ENCODE measurements around the gene WDR70. TPM values are rescaled to one million over a fixed set of nuclear protein-coding genes. Genes with fewer than 3 reads are reported as not detected.

Gene WDR70
- total RNA-seq, 2 experiments from 2014 or later = 24.5 to 34.6 TPM

GRCh38 chr5:37721447-37721871 lies 342.3 kb downstream of the WDR70 start:
- Histone ChIP-seq H3K27ac (ENCODE audit: low read depth in 1 of 2, low read length in 2 of 2) (no peak overlapping the region), H3K27me3 (ENCODE audit: control insufficient read depth in 1 of 2, insufficient read depth in 2 of 2, low read length in 2 of 2) (no peaks in the 10 kb centered on the region), H3K36me3 (ENCODE audit: insufficient read depth, low read length) (peaks cover 26% of the 10 kb centered on the region), H3K4me1 (ENCODE audit: insufficient read depth, low read length) (no peaks in the 10 kb centered on the region), H3K9me3 (ENCODE audit: control insufficient read depth in 1 of 2, insufficient read depth in 1 of 2, low read length in 2 of 2) (no peaks in the 10 kb centered on the region), H3K4me3 (ENCODE audit: low read length) (no peak overlapping the region)
- H3K9me3 Mint-ChIP-seq = no peaks in the 10 kb centered on the region
- ATAC-seq (ENCODE audit: poor library complexity) (no peak), DNase-seq (peak in 1 of 14 experiments; percentile 5)
- intact Hi-C loops (cut with DNase I, micrococcal nuclease) = no loop called here
- POLR2A ChIA-PET = no interaction called here
- H3K36me3 Mint-ChIP-seq (ENCODE audit: low read depth) = peaks cover 70% of the 10 kb centered on the region
- H3K4me1 Mint-ChIP-seq (ENCODE audit: low read depth) = peaks cover 16% of the 10 kb centered on the region
- CTCF ChIA-PET = no interaction called here
- H3K27me3 Mint-ChIP-seq = no peaks in the 10 kb centered on the region
- no peak for TF ChIP-seq CTCF (IDR thresholded peaks at IDR 0.05)
- H3K27ac Mint-ChIP-seq = no peak overlapping the region
- H3K4me3 Mint-ChIP-seq = no peak overlapping the region

- H3K4me1 ChIP-seq (ENCODE audit: insufficient read depth, low read length) = no peaks in the 10 kb centered on the region
- ChIA-PET CTCF (interaction anchor here (0.5 to 1.2 kb wide), 2 partner anchors 12 to 322 kb away, joined by 3 read pairs; no protein-coding TSS in a partner anchor), POLR2A (no interaction called here)
- peak; percentile 41 for ATAC-seq (ENCODE audit: poor library complexity)
- H3K27me3 ChIP-seq (ENCODE audit: control insufficient read depth in 1 of 2, insufficient read depth in 2 of 2, low read length in 2 of 2) = no peaks in the 10 kb centered on the region
- peak in 4 of 14 experiments; percentile 8 to 38 (median 16) for DNase-seq
- no peak overlapping the region for H3K27ac ChIP-seq (ENCODE audit: low read depth in 1 of 2, low read length in 2 of 2)
- intact Hi-C loops (cut with DNase I, micrococcal nuclease) = no loop called here
- H3K9me3 ChIP-seq (ENCODE audit: control insufficient read depth in 1 of 2, insufficient read depth in 1 of 2, low read length in 2 of 2) = no peaks in the 10 kb centered on the region
- H3K4me1 Mint-ChIP-seq (ENCODE audit: low read depth) = peaks cover 16% of the 10 kb centered on the region
- H3K27ac Mint-ChIP-seq = no peak overlapping the region
- H3K36me3 ChIP-seq (ENCODE audit: insufficient read depth, low read length) = peaks cover 36% of the 10 kb centered on the region
- peaks cover 76% of the 10 kb centered on the region for H3K36me3 Mint-ChIP-seq (ENCODE audit: low read depth)
- no peak for TF ChIP-seq CTCF (IDR thresholded peaks at IDR 0.05)
- no peak overlapping the region for H3K4me3 Mint-ChIP-seq
- no peaks in the 10 kb centered on the region for H3K27me3 Mint-ChIP-seq
- no peaks in the 10 kb centered on the region for H3K9me3 Mint-ChIP-seq
- H3K4me3 ChIP-seq (ENCODE audit: low read length) = no peak overlapping the region
Measured at GRCh38 chr5:37722236-37723161, 343.4 kb downstream of the WDR70 start.

GRCh38 chr5:37723162-37723961 lies 344.2 kb downstream of the WDR70 start:
- Histone ChIP-seq H3K27me3 (ENCODE audit: control insufficient read depth in 1 of 2, insufficient read depth in 2 of 2, low read length in 2 of 2) (no peaks in the 10 kb centered on the region), H3K9me3 (ENCODE audit: control insufficient read depth in 1 of 2, insufficient read depth in 1 of 2, low read length in 2 of 2) (no peaks in the 10 kb centered on the region), H3K4me3 (ENCODE audit: low read length) (no peak overlapping the region), H3K4me1 (ENCODE audit: insufficient read depth, low read length) (no peaks in the 10 kb centered on the region), H3K27ac (ENCODE audit: low read depth in 1 of 2, low read length in 2 of 2) (no peak overlapping the region), H3K36me3 (ENCODE audit: insufficient read depth, low read length) (peaks cover 42% of the 10 kb centered on the region)
- ATAC-seq (ENCODE audit: poor library complexity) (no peak), DNase-seq (peak in 2 of 14 experiments; percentile 1 to 5)
- ChIA-PET POLR2A (no interaction called here), CTCF (interaction anchor here (0.5 to 1.2 kb wide), 2 partner anchors 11 to 323 kb away, joined by 3 read pairs; no protein-coding TSS in a partner anchor)
- H3K9me3 Mint-ChIP-seq = no peaks in the 10 kb centered on the region
- no peaks in the 10 kb centered on the region for H3K27me3 Mint-ChIP-seq
- H3K36me3 Mint-ChIP-seq (ENCODE audit: low read depth) = peaks cover 81% of the 10 kb centered on the region
- intact Hi-C loops (cut with DNase I, micrococcal nuclease) = no loop called here
- no peak for TF ChIP-seq CTCF (IDR thresholded peaks at IDR 0.05)
- peaks cover 16% of the 10 kb centered on the region for H3K4me1 Mint-ChIP-seq (ENCODE audit: low read depth)
- H3K4me3 Mint-ChIP-seq = no peak overlapping the region
- no peak overlapping the region for H3K27ac Mint-ChIP-seq
